ENCODE results near the gene ZEB2.

Gene ZEB2

GRCh38 chr2:144526831-144527230, 6.9 kb upstream of the ZEB2 start:
- DNase-seq, result no peak

- DNase-seq, result peak; percentile 55 to 63
Measured at GRCh38 chr2:144524118-144525009, 4.4 kb upstream of the ZEB2 start.

- peak in 1 of 2 experiments; percentile 32 for DNase-seq
Measured at GRCh38 chr2:144523596-144524117, 3.7 kb upstream of the ZEB2 start.

GRCh38 chr2:144522897-144523595, 3.1 kb upstream of the ZEB2 start:
- DNase-seq, result no peak

- DNase-seq, result no peak
Measured at GRCh38 chr2:144522176-144522896, 2.4 kb upstream of the ZEB2 start.

DNA sequence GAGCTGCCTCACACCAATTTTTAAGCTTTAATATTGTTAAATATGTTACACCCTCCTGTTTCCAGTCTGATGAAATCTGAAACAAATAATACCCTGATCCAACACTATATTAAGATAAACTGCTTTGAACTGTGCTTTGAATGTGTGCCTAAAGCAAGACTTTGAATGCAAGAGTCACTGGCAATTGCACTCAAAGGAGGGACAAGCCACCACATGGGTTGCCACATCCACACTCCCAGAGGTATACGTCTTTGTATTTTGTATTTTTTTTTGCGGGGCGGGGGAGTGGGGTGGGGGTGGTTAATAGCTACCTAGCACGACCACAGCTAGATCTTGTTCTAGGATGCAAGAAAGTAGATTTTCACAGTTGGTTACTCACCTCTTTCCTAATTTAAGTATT, 1.8 kb upstream of the ZEB2 start:
- no peak for DNase-seq

DNA sequence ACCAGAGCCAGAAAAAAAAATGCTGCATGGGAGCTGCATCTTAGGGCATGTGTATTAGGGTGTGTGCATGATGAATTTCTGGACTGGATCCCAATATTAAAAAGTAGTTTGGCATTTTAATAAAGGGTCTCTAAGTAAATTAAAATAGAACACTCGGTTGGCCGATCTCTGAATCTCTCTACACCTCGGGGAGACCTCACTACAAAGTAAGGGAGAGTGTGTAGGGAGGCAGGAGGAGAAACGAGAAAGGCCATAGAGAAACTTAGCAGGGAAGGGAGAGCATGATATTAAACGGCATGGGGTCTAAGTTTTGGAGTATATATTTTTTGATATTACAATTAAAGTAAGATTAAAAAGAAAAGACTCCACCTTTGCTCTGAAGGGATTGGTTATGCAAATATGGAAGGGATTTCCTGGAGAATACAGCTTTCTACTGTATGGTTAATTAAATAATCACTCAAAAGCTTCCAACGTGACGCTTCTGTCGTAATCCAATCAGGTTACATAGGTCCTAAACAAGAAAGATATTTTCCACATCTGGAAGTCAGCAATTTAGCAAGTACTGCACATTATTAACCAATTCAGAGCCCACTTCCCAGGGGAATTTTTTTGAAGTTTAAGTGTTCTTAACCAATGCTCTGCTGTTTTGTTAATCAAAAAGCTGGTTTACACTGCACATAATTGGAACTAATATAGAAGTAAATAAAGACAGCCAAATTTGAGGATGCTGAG, 1.0 kb upstream of the ZEB2 start:
- DNase-seq, result no peak

- DNase-seq, result no peak
Measured at GRCh38 chr2:144519597-144519933, 354 bp downstream of the ZEB2 start.

- DNase-seq, result no peak
Measured at GRCh38 chr2:144518748-144519596, 947 bp downstream of the ZEB2 start.

- DNase-seq, result no peak
Measured at GRCh38 chr2:144517866-144518747, 1.8 kb downstream of the ZEB2 start.

DNA sequence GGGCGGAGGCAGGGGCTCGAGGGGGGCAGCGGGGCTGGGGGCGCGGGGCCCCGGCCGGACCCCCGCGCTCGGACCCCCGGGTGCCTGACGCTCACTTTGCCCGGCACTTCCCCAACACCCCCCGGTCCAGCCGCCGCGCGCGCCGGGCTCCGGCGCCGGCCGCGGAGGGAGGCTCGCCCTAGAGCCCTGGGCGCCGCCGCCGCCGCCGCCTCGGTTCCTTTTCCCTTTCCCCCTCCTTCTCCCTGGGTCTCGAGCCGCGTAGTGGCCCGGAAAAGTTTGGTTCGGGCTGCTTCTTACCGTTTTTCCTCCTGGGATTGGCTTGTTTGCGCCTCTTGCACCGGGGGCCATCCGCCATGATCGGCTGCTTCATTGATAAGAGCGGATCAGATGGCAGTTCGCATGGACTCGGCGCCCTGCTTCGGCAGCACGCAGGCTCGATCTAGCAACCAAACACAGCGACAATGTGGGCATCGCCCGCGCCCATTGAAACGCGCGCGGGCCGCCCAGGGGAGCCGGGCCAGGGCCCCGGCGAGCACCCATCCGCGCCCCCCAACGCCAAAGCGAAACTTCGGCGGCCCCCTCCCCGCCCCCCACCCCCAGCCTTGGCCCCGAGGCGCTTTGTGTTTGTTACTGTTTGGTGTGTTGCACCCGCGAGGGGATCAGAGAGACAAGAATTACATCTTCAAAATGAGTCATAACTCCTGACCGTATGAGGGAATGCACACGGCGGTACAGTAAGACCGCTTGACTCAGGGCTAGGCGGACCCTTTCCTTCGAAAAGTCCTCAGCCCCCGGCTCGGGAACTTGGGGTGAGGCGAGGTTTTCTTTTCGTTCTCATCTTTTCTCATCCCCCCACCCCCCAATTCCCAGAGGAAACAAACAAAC, 2.7 kb downstream of the ZEB2 start:
- peak in 1 of 2 experiments; percentile 39 for DNase-seq

- no peak for DNase-seq
Measured at GRCh38 chr2:144516411-144516980, 3.4 kb downstream of the ZEB2 start.

DNA sequence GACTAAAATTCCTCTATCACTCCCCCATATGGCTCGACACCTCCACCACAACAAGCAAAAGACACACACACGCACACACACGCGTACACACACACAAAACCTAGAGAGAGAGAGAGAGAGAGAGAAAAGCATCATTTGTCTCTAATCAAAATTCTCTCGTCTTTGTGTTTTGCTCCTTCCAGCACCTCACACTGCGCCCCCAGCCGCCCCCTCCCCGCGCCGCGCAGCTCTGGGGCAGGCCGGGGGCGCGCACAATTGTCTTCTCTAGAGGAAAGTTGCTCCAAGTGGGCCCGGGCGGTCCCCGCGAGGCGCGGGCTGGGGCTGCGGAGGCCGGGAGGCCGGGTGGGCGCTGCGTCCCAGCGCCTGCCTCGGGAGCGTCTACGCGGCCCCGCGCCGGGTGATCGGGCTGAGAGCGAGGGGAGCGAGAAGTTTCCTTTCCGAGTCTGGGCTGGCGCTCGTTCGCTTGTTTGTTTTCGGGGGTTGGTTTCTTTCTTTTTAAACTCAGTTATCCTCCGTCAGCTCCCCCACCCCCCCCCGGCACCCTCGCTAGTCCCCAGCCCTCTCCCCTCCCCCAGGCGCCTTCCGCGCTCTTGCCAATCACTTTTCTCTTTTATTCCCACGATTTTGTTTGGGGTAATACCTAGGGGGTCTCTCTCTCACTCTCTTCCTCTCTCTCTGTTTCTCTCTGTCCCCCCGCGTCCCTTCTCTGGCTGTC, 4.1 kb downstream of the ZEB2 start:
- no peak for DNase-seq

DNA sequence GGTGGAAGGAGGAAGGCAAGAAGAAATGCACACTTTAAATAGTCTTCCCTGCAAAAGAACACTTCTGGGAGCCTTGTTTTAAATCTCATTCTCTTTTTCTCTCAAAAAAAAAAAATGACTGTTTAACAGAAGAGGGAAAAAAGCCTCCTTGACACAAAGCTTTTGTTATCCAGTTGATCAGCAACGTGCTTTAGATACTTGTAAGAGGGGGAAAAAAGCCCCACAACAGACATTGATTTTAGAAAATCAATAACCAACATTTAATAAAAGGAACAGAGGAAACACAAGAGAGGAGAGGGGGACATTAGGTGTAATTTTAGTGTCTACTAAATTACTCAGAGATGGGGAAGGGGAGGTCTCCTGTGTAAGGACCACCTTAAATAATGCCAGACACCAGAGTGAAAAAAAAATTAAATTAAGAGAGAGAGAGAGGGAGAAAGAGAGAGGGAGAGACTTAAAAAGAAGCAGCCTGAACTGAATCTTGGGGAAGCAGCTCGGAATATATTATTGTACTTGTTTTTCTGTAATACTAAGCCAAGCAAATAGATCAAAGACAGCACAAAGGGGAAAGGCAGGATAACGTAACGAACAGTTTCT, 4.7 kb downstream of the ZEB2 start:
- DNase-seq, result no peak

DNA sequence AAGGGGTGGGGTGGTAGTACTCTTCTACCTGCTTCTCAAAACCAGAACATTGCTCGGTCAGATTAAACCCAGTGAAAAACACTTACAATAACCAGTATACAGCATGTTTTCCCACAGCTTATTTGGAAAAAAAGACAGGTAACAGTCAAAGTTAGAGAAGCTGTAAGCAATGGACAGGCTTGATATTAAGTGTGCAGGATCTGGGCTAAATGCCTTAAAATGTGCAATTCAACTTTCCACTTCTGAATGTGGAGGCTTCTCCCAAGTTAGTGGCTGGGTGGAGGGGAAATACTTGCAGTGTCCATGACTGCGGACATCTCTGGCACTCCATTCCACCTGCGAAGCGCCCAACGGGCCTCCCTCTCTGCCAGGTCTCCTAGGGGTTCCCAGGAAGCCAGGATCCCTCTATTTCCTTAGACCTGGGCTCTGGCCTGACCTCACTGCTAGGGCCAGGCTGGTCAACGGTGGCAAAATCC, 5.3 kb downstream of the ZEB2 start:
- no peak for DNase-seq

DNA sequence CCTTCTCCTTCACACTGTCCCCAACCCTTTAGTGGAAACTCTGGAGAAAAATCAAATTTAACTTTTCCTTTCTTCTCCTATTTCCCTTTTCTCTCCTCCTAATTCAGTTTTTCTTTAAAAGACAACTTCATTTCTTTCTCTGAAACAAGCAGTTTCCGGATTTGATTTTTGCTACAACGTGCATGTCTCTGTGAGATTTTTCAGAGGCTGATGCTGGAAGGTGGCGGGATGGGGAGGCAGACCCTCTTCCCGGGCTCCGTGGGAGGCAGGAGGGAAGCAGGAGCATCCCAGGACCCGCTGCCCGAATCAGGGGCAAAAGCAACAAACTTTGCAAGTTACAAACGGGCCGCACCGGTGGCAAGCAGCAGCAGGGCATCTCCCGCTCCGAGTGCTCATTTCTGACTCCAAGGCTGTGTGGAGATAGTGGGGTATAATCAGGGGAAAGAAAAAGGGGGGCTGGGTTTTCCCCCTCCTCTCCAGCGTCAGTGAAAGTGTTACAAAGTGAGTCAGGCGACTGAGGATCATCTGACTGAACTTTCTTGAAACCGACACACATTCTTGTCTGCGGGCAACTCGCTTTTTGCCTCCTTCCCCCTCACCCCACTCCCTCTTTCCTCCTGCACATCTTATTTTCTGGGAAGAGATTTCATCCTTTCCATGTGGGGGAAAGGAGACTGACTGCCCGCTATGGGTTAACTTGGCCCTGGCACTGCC, 6.4 kb downstream of the ZEB2 start:
- no peak for DNase-seq

- DNase-seq, result no peak
Measured at GRCh38 chr2:144512891-144513351, 7.0 kb downstream of the ZEB2 start.
